ENCODE data around the gene TNFSF10. TPM values are rescaled to one million over a fixed set of nuclear protein-coding genes. Genes with fewer than 3 reads are reported as not detected.

The TNFSF10 gene
- total and polyA plus RNA-seq, 2 experiments from 2014 or later = not detected

GRCh38 chr3:172539273-172539672, 16.0 kb upstream of the TNFSF10 start:
- H3K27me3 ChIP-seq (replicated peaks; ENCODE audit: insufficient read depth) = no peaks in the 10 kb centered on the region
- no peaks in the 10 kb centered on the region for H3K36me3 ChIP-seq (ENCODE audit: low read depth)
- H3K4me3 ChIP-seq = no peak overlapping the region
- in situ Hi-C loops (cut with MboI) = no loop called here
- H3K27ac ChIP-seq = no peak overlapping the region
- H4K20me1 ChIP-seq (ENCODE audit: insufficient read depth) = no peaks in the 10 kb centered on the region
- H3K9me3 ChIP-seq (ENCODE audit: low read depth) = no peaks in the 10 kb centered on the region
- H3K4me2 ChIP-seq (ENCODE audit: unreplicated experiment) = no peak overlapping the region
- H3K9me2 ChIP-seq (ENCODE audit: insufficient read depth) = no peaks in the 10 kb centered on the region
- peaks cover 12% of the 10 kb centered on the region for H3K4me1 ChIP-seq (ENCODE audit: insufficient read depth)
- H2AFZ ChIP-seq = no peak overlapping the region
- no peak for TF ChIP-seq EZH2phosphoT487 (IDR thresholded peaks at IDR 0.05; ENCODE audit: insufficient read depth, low read depth)
- H3K79me2 ChIP-seq (ENCODE audit: insufficient read depth) = no peaks in the 10 kb centered on the region
- no peak for DNase-seq
- 83 to 88% methylated on average over 4 of the region's 4 CpGs for WGBS, 2 experiments (ENCODE audit: low coverage in 1 of 2, low lambda C conversion rate in 2 of 2, missing lambda C conversion rate in 2 of 2)
- H3K9ac ChIP-seq = no peak overlapping the region
- H3F3A ChIP-seq (ENCODE audit: insufficient read depth) = peaks cover 6% of the 10 kb centered on the region; the same call in 1 of the 2 replicates

GRCh38 chr3:172538368-172539151, 15.3 kb upstream of the TNFSF10 start:
- TF ChIP-seq EZH2 (IDR thresholded peaks at IDR 0.05; ENCODE audit: insufficient read depth, poor library complexity, severe bottlenecking) (no peak), EZH2phosphoT487 (IDR thresholded peaks at IDR 0.05; ENCODE audit: insufficient read depth, low read depth) (no peak)
- 83 to 89% methylated on average over 3 of the region's 3 CpGs for WGBS, 2 experiments (ENCODE audit: low coverage in 1 of 2, low lambda C conversion rate in 2 of 2, missing lambda C conversion rate in 2 of 2)
- no peak overlapping the region for H2AFZ ChIP-seq
- no peaks in the 10 kb centered on the region for H3K27me3 ChIP-seq (replicated peaks; ENCODE audit: insufficient read depth)
- H3K79me2 ChIP-seq (ENCODE audit: insufficient read depth) = no peaks in the 10 kb centered on the region
- peaks cover 6% of the 10 kb centered on the region; the same call in 1 of the 2 replicates for H3F3A ChIP-seq (ENCODE audit: insufficient read depth)
- peaks cover 12% of the 10 kb centered on the region for H3K4me1 ChIP-seq (ENCODE audit: insufficient read depth)
- no peaks in the 10 kb centered on the region for H3K36me3 ChIP-seq (ENCODE audit: low read depth)
- in situ Hi-C loops (cut with MboI) = no loop called here
- no peaks in the 10 kb centered on the region for H3K9me3 ChIP-seq (ENCODE audit: low read depth)
- no peak overlapping the region for H3K9ac ChIP-seq
- DNase-seq = no peak
- no peak overlapping the region for H3K4me2 ChIP-seq (ENCODE audit: unreplicated experiment)
- H3K27ac ChIP-seq = no peak overlapping the region
- H4K20me1 ChIP-seq (ENCODE audit: insufficient read depth) = no peaks in the 10 kb centered on the region
- H3K4me3 ChIP-seq = no peak overlapping the region
- H3K9me2 ChIP-seq (ENCODE audit: insufficient read depth) = no peaks in the 10 kb centered on the region

GRCh38 chr3:172537507-172538158, 14.4 kb upstream of the TNFSF10 start:
- TF ChIP-seq EZH2 (IDR thresholded peaks at IDR 0.05; ENCODE audit: insufficient read depth, poor library complexity, severe bottlenecking) (no peak), EZH2phosphoT487 (IDR thresholded peaks at IDR 0.05; ENCODE audit: insufficient read depth, low read depth) (no peak)
- H3K9me2 ChIP-seq (ENCODE audit: insufficient read depth) = no peaks in the 10 kb centered on the region
- H3K4me2 ChIP-seq (ENCODE audit: unreplicated experiment) = no peak overlapping the region
- no peak overlapping the region for H3K9ac ChIP-seq
- 91% methylated on average over 3 of the region's 3 CpGs for WGBS, 2 experiments (ENCODE audit: low coverage in 1 of 2, low lambda C conversion rate in 2 of 2, missing lambda C conversion rate in 2 of 2)
- DNase-seq = no peak
- H3K27ac ChIP-seq = no peak overlapping the region
- peaks cover 6% of the 10 kb centered on the region; the same call in 1 of the 2 replicates for H3F3A ChIP-seq (ENCODE audit: insufficient read depth)
- H2AFZ ChIP-seq = no peak overlapping the region
- no peaks in the 10 kb centered on the region for H3K36me3 ChIP-seq (ENCODE audit: low read depth)
- H3K4me1 ChIP-seq (ENCODE audit: insufficient read depth) = peaks cover 12% of the 10 kb centered on the region
- H4K20me1 ChIP-seq (ENCODE audit: insufficient read depth) = no peaks in the 10 kb centered on the region
- in situ Hi-C loops (cut with MboI) = no loop called here
- no peaks in the 10 kb centered on the region for H3K27me3 ChIP-seq (replicated peaks; ENCODE audit: insufficient read depth)
- H3K9me3 ChIP-seq (ENCODE audit: low read depth) = no peaks in the 10 kb centered on the region
- no peaks in the 10 kb centered on the region for H3K79me2 ChIP-seq (ENCODE audit: insufficient read depth)
- H3K4me3 ChIP-seq = no peak overlapping the region

DNA sequence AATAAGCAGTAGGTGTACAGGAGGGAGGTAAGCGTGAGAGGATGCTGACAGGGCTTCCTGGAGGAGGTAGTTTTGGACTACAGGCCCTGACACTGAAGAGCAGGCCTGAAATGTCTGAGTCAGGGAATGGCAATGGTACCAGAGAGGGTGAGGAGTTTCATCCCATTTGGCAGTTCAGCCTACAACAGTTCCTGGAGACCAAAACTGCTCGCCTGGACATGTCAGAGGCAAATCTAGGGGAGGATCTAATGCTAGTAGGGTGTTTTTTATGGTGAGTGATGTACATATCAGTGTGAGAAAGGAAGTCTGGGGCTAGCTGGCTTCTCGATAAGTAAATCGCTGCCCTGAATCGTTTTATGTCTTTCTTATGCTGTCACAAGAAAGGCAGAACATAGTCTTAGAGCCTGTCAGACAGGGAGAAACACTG, 13.8 kb upstream of the TNFSF10 start:
- Histone ChIP-seq H3K36me3 (ENCODE audit: low read depth) (no peaks in the 10 kb centered on the region), H2AFZ (no peak overlapping the region), H3K27me3 (replicated peaks; ENCODE audit: insufficient read depth) (no peaks in the 10 kb centered on the region), H3K9me2 (ENCODE audit: insufficient read depth) (no peaks in the 10 kb centered on the region), H3F3A (ENCODE audit: insufficient read depth) (peaks cover 6% of the 10 kb centered on the region; the same call in 1 of the 2 replicates), H3K9ac (no peak overlapping the region), H3K79me2 (ENCODE audit: insufficient read depth) (no peaks in the 10 kb centered on the region), H3K4me2 (ENCODE audit: unreplicated experiment) (no peak overlapping the region), H3K4me3 (no peak overlapping the region), H4K20me1 (ENCODE audit: insufficient read depth) (no peaks in the 10 kb centered on the region), H3K9me3 (ENCODE audit: low read depth) (no peaks in the 10 kb centered on the region), H3K4me1 (ENCODE audit: insufficient read depth) (peaks cover 11% of the 10 kb centered on the region), H3K27ac (no peak overlapping the region)
- no peak for DNase-seq
- in situ Hi-C loops (cut with MboI) = no loop called here
- WGBS, 2 experiments (ENCODE audit: low coverage in 1 of 2, low lambda C conversion rate in 2 of 2, missing lambda C conversion rate in 2 of 2) = 92% methylated on average over 5 of the region's 5 CpGs
- TF ChIP-seq EZH2phosphoT487 (IDR thresholded peaks at IDR 0.05; ENCODE audit: insufficient read depth, low read depth) = no peak
- TF ChIP-seq EZH2 (IDR thresholded peaks at IDR 0.05; ENCODE audit: insufficient read depth, poor library complexity, severe bottlenecking) = no peak

Data from GM23248 (cell line).